GM21786 (cell line): ENCODE measurements around the gene PTCD2.

Experiments used
- ATAC-seq: cut with Tn5 transposase; IDR thresholded peaks from one replicate; pipeline ENCODE4 v1.9.1; 2021; ENCODE audit not compliant: unreplicated experiment

PTCD2 gene

DNA sequence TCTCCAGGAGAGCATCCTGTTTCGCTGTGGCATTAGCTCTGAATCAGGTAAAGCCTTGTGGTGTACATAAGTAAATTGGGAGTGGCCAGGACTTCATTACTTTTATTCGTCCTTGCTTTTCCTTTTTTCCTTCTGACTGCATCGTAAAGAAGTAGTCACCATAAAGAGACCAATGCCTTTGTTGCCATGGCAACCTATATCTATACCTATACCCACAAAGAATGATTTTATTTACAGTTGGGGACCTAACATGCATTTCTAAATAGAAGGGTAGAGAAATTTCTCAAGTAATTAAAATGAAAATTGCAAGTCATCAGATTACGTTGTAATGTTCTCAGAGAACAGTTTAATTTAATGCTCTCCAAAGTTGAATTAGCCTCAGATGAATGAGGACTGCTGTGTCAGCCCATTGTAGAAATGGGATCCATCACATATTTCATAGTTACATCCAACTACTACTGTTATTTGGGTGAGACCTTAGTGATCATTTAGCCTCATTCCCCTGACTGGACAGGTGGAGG is 18.6 kb downstream of the PTCD2 start:
- ATAC-seq, result no peak

DNA sequence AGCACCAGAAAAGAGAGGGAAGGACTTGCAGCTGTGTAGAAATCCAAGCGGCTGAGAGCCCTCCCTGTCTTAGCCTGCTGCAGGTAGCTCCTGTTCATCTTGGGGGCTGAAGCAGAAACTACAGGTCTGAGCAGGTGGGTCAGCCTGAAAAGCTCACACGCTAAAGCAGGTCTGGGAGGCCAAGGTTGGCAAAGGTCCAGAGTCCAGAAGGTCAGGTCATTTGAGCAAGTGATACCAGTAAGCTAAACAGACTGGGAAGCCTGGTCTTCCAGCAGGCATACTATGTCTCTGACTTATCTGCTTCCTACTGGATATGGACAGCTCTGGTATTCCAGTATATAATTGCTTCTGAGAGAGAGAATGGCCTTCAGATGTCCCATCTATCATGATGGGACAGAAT is 26.2 kb downstream of the PTCD2 start:
- no peak for ATAC-seq

DNA sequence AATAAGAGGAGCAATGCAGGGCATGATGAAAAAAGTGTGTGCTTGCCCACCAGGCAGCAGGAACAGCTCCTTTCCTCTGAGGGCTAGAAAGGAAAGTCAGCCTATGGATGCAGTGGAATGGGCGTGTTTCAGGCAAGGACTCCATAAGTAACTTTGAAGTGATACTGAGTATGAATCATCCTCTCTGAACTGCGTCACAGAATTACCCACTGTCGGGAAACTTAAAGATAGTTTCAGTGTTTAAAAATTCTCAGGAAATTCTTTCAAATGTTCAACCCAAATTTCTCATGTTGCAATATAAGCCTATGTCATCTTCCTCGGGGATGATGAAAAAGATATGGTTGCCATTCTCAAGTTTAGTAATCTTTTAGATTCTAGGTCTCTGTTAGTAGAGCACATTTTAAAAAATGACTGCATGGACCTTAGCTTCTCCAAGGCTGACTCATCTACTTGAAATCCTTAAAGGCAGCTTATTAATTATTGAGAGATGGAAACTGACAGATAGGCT is 27.7 kb downstream of the PTCD2 start:
- ATAC-seq, result no peak

DNA sequence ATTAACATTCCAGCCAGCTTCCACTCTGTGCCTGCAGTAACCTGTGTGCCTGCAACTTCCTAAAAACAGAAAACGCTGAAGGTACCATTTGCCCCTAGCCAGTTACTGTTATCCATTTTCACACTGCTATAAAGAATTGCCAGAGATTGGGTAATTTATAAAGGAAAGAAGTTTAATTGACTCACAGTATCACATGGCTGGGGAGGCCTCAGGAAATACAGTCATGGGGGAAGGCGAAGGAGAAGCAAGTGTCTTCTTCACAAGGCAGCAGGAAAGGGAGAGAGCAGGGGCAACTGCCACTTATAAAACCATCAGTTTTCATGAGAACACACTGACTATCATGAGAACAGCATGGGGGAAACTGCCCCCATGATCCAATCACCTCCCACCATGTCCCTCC is 31.2 kb downstream of the PTCD2 start:
- ATAC-seq, result no peak

DNA sequence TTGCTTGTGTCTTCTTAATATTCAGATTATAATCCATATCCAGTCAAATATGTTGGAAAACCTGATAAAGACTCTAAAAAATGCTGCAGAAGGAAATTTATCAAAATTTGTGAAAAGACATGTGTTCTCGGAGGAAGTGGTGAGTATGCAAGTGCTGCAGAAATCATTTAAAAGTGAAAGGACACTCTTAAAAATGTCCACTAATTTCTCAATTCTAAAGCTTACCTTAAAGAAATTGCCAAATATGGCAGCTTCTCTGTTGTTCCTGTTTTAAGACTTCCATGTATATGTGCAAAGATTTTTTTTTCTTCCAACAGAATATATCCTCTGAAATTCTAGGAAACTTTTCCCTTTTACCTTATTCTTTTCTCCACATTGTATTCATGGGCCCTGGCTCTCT is 32.4 kb downstream of the PTCD2 start:
- ATAC-seq, result no peak

DNA sequence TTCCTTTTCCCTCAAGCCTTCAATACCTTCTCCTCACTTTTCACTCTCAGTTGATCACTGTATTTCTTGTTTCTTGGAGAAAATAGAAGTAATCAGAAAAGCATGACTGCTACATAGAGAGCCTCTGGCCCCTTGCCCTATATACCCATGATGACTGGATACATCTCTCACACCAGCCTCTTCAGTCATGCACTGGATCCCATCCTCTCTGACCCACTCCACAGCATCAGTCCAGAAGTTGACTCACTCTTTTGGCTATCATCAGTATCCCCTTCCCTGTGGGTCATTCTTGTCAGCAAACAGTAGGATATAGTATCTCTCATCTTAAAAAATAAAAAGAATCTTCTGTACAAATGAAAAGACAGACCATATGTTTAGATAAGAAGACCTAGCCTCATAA is 32.9 kb downstream of the PTCD2 start:
- no peak for ATAC-seq

DNA sequence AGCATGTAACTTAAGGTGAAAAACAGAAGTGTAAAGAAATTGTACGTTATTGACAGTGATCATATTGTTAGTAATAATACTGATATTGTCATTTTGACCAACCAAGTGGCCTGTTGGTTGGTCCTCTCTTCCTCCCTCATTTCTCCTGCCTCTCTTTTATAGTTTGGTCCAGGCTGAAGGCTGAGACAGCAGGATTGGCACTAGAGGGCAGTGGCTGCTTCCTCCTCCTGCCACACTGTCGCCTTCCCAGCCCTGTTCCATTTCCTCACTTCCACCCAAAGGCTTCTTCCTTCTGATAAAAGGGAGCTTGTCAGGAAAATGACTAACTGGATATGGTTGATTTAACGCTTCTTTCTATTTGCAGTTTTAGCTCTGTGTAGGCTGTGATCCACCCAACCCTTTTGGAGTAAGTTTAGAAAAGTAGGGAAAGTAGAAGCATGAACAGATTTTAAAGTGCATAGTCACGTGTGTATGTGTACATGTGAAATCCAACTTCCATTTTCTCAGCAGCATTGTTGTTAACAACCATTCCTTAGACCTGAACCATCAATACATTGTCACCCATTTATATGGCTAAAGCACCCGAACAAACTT is 35.6 kb downstream of the PTCD2 start:
- ATAC-seq, result no peak

DNA sequence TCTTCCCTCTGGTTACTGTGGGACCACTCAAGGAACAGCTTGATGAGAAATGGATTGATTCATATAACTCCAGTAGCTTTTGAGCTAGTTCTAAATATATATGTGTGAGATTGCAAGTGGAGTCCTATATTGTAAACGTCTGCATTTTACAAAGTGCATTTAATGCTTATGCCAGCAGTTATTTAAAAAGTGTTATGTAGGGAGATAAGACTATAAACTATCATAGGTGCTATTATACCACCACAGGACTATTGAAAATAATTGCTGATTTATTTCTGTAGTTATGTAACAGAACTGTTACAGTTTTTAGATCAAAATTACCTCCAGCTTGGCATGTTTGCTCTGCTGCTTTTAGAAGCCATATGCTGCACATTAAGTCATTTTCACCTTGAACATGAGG is 36.2 kb downstream of the PTCD2 start:
- no peak for ATAC-seq

DNA sequence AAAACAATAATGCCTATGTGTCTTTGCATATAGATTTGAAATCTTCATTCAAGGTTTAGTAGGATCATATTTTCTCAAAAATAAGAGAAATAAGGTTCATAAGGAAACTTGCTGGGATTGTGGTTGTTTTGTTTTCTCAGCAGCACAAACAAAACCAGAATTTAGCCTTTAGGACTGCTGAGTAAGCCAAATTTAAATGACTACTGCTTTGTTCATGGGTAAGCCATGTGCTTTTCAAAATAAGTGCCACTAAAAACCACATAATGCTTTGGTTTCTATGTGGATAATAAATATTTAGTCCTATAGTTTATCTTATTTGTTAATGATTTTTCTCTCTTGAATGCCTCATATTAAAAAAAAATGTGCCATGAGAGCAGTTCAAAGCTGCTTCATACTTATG is 38.8 kb downstream of the PTCD2 start:
- no peak for ATAC-seq

DNA sequence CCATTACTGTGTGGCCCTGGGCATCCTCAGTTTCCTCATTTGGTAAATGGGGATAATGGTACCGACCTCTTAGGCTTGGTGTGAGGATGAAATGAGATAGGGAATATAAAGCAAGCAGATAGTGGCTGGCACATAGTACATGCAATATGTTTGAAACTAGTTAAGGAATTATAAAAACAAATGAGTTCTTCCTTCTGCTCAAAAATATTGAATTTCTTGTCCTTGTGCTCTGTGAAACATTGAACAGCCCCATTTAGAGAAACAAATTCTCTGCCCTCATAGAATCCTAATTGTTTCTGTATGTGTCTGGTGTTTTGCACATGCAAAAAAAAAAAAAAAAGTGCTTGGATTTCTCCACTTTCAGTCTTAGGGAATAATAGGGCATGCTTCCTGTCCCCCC is 39.7 kb downstream of the PTCD2 start:
- no peak for ATAC-seq

DNA sequence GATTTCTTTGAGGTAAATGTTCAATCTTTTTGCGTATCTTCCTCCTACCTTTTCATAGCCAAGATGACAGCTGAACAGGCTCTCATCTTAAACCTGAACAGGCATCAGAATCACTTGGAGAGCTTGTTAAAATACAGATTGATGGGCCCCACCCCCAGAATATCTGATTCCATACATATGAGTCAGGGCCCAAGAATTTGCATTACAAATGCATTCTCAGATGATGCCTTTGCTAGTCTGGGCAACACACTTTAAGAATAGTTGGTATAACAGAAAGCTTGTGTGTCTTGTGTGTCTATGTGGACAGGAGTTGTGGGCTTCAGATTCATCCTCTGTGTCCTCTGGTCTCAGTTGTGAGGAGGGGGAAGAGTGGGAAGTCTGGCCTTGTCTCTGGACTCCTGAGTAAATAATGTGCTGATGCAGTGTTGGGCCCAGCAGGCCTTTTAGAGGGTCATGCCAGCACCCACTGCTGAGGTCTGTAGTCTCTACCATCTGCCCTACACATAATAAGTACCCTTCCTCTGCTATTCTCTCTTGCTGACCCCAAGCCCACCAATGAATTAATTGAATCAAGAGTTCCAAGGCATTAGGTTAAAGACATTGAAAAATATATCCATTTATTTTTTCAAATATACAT is 43.1 kb downstream of the PTCD2 start:
- ATAC-seq, result no peak

DNA sequence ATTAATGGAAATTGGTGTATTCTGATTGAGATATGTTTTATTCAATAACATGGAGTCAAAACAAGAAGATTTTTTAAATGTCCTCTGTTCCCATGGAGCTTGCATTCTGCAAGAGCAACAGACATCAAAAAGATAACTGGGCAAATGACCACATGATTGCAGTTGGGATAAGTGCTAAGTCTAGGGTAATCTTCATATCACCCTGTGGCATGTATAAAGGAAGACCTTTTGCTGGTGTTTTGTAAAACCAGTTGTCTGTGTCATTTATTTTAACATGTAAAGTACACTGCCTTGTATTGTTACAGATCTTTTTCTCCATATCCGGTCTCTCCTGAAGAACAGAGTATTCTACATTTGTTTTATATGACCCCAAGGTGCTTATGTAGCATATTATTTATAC is 44.0 kb downstream of the PTCD2 start:
- no peak for ATAC-seq

DNA sequence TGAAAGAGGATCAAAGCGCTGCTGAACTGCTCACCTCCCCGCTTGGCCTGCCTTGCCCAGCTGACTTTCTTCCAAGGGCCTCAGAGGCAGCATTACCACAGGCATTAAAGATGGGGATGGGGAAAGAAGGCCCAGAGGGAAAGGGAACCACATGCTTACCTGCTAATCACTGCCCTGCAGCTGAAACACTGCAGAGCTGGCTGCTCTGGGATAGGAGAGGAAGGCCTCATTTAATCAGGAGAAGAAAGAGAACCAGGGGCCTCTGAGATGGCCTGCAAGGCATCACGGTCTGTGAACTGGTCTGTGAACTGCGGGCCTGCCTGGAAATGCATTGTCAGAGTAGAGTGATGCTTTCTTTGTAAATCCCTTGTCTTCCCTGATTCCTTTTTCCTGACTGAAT is 44.8 kb downstream of the PTCD2 start:
- no peak for ATAC-seq

DNA sequence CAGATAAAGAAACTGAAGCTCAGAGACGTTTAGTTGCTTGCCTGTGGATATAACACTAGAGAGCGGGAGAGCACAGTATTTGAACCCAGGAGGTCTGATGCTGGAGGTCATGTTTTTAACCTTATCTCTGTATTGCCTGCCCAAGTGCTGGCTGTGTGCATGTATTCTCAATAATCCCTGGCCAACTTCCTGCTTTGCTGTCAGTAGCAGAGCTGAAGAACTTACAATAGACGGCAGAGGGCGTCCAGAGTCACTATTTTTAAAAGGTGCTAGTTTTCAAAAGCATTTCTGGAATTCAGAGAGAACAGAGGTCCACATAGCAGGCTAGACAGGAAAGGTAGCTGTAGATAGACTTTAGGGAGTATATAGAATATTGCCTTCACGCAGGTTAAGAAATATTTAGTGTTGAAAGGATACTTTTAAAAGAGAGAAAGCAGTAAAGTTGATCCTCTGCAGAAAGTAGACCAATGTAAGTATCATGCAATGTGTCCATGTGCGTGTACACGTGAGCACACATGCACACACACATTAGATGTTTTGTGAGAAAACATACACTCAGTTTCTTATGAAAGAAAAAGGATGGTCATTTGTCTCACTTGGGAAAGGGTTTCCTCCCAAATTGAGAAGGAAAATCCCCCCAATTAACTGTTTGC is 46.3 kb downstream of the PTCD2 start:
- ATAC-seq, result peak; percentile 80

DNA sequence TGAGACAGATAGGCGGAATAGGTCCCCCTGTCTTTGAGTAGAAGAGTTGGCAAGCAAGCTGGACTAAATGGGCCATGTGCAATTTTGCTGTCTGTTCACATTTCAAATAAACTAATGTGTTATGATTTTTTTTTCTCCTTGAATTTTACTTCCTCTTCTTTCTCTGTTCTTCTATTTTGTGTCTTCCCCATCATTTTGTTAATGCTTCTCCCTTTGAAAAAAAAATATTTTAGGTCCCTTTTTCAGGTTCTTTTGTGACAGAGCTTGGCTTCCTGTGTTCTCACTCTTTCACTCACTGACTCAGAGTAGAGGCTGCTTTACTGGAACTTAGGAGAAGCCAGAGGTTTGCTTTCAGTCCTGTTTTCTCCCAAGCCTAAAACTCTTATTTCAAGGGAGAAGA is 48.1 kb downstream of the PTCD2 start:
- no peak for ATAC-seq

DNA sequence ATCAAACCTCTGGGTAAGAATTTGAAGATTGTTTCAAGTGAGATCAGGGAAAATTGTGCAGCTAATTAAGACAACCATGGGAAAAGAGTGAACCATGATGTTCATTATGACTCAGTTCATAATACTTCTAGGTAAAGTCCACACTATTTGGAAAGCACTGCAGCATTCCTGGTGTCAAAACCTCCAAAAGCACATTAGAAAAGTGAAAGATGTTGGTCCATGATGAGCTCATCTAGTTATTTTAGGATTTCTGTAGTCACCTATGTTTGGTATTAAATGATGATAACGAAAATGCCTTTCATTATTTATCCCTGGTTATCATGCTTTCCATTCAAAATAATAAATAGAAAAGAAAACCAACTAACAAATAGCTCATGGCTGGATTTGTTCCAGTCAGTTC is 49.1 kb downstream of the PTCD2 start:
- ATAC-seq, result no peak

DNA sequence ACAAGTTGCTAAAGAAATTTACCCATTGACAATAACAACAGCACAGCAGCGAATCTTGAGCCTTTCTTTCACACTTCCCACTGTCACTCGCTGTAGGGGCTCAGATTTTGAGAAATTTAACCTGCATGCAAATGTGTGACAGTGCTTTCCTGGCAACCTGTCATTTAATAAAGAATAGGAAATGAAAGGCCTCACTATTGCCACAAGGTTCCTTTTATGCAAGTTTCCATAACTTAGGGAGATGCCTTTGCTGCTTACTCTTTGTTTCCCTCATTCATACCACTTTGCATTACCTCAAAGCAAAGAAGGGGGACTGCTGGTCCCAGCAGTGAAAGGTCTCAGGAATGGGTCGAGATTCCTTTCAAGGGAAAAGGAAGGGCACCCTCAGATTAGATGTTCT is 49.5 kb downstream of the PTCD2 start:
- no peak for ATAC-seq

DNA sequence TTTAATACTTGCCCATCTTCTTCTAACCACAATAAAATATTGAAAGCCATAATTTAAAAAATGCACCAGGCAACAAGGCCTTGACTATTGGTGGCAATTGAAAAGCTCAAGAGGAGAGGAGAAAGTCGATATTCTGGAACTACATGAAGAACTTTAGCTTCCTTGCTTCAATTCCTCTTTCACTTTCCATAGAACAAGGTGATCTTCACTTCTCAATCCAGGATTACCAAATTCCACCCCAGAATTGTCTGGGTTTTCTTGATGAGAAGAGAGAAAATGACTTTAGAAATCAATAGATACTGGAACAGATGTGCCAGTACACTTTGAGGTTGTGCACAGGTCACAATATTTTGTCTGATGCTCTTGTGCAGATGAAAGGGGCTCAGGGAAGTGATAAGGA is 52.2 kb downstream of the PTCD2 start:
- ATAC-seq, result no peak

DNA sequence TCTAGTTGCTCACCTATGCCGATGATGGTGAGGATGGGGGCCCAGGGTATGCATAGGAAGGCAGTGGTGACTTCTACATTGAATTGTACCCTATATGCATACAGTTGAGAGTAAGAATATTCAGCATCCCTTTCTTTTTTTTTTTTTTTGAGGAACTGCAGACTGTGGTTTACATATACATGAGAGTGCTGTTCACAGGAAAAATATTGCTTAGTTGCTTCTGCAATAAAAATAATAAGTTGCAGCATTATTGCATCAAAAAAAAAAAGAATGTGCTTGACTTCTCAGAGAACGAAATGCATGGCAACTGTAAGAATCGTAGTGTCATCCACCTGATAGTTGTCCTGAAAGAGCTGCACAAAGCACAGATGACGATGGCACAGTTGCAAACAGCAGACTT is 52.8 kb downstream of the PTCD2 start:
- no peak for ATAC-seq

DNA sequence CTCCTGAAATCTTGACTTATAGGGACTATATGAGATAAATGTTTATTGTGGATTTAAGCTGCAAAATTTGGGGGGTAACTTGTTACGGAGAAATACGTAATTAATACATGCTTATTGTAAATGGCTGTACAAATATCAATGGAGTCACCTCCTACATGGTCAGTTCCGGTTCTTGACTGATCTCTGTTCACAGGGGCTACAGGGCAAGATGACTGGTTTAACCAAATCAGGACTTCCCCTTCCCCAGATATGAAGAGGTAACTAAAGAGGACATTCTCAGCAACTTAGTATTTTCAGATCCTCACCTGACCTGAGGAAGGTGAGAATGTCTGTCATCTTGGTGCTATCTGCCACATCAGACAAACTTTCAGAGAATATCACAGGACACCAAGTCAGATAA is 54.7 kb downstream of the PTCD2 start:
- ATAC-seq, result no peak

DNA sequence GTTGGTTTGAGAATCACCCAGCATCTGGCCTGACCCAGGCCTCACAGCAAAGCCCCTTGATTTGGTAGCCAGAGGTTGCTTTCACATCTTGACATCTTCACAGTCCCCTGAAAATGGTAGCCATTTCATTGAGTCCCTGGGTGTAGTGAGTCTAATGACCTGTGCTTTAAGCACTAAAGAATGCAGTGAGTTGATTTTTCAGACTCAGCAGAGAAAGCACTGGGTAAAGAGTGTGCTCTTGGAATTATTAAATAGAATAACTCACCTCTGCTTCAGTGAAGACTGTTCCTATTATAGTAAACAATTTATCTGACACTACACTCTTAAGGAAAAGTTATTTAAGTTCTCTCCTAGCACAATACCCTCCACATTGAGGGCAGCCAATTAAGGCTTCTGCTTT is 56.2 kb downstream of the PTCD2 start:
- no peak for ATAC-seq

DNA sequence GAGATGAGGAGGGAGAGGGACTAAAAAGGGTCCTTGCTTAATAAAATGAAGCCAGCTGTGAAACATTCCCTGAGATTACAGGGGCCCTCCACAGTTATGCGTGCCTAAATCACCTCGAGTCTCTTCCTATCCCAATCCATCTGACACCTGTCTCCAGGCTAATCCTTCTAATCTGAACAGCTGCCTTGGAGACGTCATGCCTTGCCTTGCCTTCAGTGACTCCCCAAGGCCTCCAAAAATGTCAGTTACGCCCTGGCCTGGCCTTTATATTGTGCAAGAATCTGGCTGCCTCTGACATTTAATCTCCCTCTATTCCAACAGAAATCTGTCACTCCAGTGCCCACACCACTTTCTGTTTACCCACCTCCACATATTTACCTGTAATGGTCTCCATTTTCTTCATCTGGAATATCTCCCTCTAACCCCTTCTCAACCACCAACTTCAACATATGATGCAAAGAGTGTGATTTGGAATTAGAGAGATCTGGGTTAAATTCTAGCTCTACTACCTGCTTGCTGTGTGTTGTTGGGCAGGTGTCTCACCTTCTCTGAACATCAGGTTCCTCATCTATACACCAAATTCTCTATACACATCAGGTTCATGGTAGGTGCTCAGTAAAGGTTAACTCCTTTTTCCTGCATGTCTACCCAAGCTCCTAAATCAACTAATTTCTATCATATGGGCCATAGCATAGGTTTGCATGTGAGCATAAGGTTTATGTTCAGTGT is 57.9 kb downstream of the PTCD2 start:
- ATAC-seq, result no peak
